BLaER1 treated with 17β-estradiol and CSF1 and Interleukin-3, amounts not matched to agents 10 nM and 100 nM (cell line): ENCODE data around the gene FPR2.
"Not testable (repeated sequence)": the region's sequence is repeated elsewhere in the genome, so short reads cannot be mapped to it uniquely, and the experiment has no call there.

ENCODE experiments used
- H3K27ac ChIP-seq, 11 experiments: shearing (Covaris generic); formaldehyde crosslinking; 2 replicates each; pipeline ENCODE4 v1.8.1; 2022
- H3K27me3 ChIP-seq, 11 experiments: shearing (Covaris generic); formaldehyde crosslinking; 2 replicates each; pipeline ENCODE4 v1.8.1; 2022
- H3K36me3 ChIP-seq, 11 experiments: shearing (Covaris generic); formaldehyde crosslinking; 2 replicates each; pipeline ENCODE4 v1.8.1; 2022
- H3K4me1 ChIP-seq, 10 experiments: shearing (Covaris generic); formaldehyde crosslinking; 2 replicates each; pipeline ENCODE4 v1.8.1; 2022
- H3K4me2 ChIP-seq, 11 experiments: shearing (Covaris generic); formaldehyde crosslinking; 2 replicates each; pipeline ENCODE4 v1.8.1; 2022
- H3K4me3 ChIP-seq, 10 experiments: shearing (Covaris generic); formaldehyde crosslinking; 2 replicates each; pipeline ENCODE4 v1.8.1; 2022
- H3K9ac ChIP-seq, 11 experiments: shearing (Covaris generic); formaldehyde crosslinking; 2 replicates each; pipeline ENCODE4 v1.8.1; 2022
- H3K9me3 ChIP-seq, 11 experiments: shearing (Covaris generic); formaldehyde crosslinking; replicated peaks in 1 of 11; 2 replicates each; pipeline ENCODE4 v1.8.1; 2022
- H4K20me1 ChIP-seq, 11 experiments: shearing (Covaris generic); formaldehyde crosslinking; 2 replicates each; pipeline ENCODE4 v1.8.1; 2022
- Cebpa-rat ChIP-seq, 11 experiments: shearing (Covaris generic); IDR thresholded peaks; 2 replicates each; pipeline ENCODE4 v1.8.1; 2022

The FPR2 gene

DNA sequence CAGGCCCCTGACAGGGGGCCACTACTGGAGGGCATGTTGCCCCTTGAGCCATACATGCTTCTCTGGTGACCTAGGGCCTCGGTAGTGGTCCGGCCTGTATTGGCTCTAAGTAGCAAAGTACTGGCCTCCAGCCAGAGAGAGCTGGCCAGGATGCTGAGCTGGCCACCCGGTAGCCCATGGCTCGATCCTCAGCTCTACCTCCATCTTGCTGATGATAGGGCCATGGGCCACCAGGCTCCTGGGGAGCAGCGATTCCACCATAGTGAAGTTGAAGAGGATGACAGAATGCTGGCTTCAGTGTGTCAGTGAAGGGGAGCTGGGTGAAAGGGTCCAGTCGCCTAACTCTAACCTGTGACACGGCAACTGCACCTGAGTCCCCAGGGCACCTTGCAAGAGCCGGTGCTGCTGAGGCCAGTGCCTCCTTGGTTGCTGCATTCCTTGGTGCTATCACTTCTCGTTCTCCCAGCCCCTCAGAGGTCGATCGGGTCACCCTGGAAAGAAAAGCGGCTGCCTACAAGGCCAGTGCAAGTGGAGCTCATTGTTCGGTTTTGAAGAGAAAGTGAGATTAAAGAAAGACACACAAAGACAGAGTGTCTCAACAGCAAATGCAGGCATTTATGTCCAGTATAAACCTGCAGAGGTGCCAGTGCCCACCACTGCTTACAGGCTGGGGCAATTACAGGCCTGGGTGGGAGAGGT is 38.9 kb downstream of the FPR2 start:
- TF ChIP-seq Cebpa-rat (IDR thresholded peaks at IDR 0.05) = no peak
- Histone ChIP-seq H3K9ac (peak overlapping the region in 4 of 11 experiments; percentile 0 to 40 (median 14); a peak in 3 of 22 replicates), H4K20me1 (no peaks in the 10 kb centered on the region), H3K4me3 (no peak overlapping the region), H3K27ac (peak overlapping the region in 7 of 11 experiments; percentile 3 to 86 (median 61); a peak in 11 of 22 replicates), H3K4me1 (peaks cover 17 to 99% (median 30%) of the 10 kb centered on the region in 10 experiments), H3K27me3 (no peaks in the 10 kb centered on the region), H3K36me3 (no peaks in the 10 kb centered on the region; a peak in 1 of 22 replicates), H3K4me2 (peak overlapping the region in 6 of 11 experiments; percentile 15 to 85 (median 65); a peak in 11 of 22 replicates), H3K9me3 (peaks cover under 1 to 60% (median 16%) of the 10 kb centered on the region in 11 experiments; a peak in 17 of 22 replicates)

DNA sequence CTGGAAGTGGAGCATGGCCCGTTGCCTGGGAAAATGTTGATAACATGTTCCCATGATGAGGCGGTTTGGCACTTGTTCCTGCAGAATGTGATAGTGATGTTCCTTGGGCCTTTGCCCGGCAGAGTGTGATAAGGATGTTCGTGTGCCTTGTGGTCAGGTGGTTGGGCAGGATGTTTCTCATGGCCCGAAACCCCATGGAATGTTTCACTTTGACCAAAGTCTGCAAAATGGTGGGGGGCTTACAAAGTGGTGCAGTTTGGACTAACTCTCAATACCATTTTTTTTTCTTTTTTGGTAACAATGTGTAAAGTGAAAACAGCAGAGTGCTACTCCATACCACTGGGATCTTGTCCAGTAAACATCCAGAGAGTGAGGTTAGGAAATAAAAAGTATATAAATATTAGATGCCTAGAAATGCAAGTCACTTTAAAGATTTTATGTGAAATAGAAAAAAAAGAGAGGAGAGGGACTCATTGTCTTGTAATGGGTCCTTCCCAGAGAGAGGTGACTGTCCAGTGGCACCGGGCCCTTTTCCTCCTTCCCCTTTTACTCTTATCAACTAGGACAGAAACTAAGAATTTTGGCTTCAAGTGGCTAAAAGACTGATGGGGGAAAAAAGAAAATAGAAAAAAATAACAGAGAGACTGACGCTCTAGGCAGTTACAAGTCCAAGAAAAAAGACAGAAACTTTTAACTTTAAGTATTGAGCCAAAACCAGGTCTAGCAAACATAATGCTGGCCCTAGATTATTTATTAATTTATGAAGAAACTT is 39.7 kb downstream of the FPR2 start:
- TF ChIP-seq Cebpa-rat (IDR thresholded peaks at IDR 0.05) = no peak
- Histone ChIP-seq H3K27ac (peak overlapping the region in 2 of 11 experiments; percentile 72 to 86; a peak in 3 of 22 replicates), H3K9ac (no peak overlapping the region), H3K36me3 (peaks cover 0 to 3% (median 0%) of the 10 kb centered on the region in 11 experiments; a peak in 1 of 22 replicates), H3K4me2 (peak overlapping the region in 4 of 11 experiments; percentile 52 to 85 (median 69); a peak in 7 of 22 replicates), H3K9me3 (peaks cover 5 to 67% (median 18%) of the 10 kb centered on the region in 11 experiments; a peak in 17 of 22 replicates), H3K27me3 (no peaks in the 10 kb centered on the region), H3K4me3 (no peak overlapping the region), H4K20me1 (no peaks in the 10 kb centered on the region), H3K4me1 (peaks cover 25 to 99% (median 37%) of the 10 kb centered on the region in 10 experiments)

DNA sequence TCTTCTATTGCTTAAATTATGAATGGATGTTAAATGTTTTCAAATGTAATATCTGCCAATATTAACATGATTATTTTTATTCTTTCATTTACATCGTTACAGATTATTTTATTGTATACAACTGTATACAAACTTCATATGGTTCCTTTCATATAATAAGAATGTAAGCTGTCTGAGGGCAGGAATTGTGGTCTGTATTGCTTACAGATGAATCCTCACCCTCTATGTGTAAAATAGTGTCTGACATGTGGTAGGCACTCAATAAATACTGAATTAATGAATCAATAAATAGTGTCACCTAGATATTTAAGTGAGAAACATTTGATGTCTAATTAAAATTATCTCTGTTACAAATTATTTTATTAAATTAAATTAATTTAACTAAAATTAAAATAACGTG is 41.8 kb downstream of the FPR2 start:
- H3K4me2 ChIP-seq = peak overlapping the region in 4 of 11 experiments; percentile 60 to 84 (median 80); a peak in 6 of 22 replicates
- H4K20me1 ChIP-seq = no peaks in the 10 kb centered on the region
- no peak for TF ChIP-seq Cebpa-rat (IDR thresholded peaks at IDR 0.05)
- peaks cover 5 to 59% (median 19%) of the 10 kb centered on the region in 11 experiments; a peak in 17 of 22 replicates for H3K9me3 ChIP-seq
- no peaks in the 10 kb centered on the region for H3K27me3 ChIP-seq
- peaks cover 0 to 7% (median 0%) of the 10 kb centered on the region in 11 experiments; a peak in 2 of 22 replicates for H3K36me3 ChIP-seq
- 0 out of 22 replicates have a peak overlapping the region, but pooled peaks of 1 of the 11 experiments have one; percentile 80 for H3K9ac ChIP-seq
- peaks cover 46 to 99% (median 58%) of the 10 kb centered on the region in 10 experiments for H3K4me1 ChIP-seq
- no peak overlapping the region for H3K4me3 ChIP-seq
- H3K27ac ChIP-seq = peak overlapping the region in 3 of 11 experiments; percentile 84 to 95 (median 92); a peak in 3 of 22 replicates

DNA sequence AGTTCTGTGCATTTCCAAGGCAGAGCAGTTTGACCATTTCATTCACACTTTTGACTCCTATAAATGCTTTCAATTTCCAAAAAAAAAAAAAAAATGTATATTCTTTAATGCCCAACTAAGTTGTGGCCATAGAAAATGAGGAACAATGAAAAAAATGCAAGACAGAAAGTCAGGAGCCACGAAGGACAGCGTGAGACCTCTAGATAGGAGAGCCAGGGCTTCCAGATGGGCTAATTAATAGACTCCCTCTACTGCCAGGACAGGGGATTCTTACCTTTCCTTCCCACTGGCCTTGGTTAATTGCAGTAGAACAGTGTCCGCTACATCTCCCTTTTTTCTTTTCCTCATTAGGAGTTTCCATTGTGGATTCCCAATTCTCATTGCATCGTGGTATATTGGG is 42.5 kb downstream of the FPR2 start:
- Histone ChIP-seq H4K20me1 (no peaks in the 10 kb centered on the region), H3K27ac (peak overlapping the region; percentile 49 to 95 (median 69)), H3K4me1 (peaks cover 53 to 99% (median 66%) of the 10 kb centered on the region in 10 experiments), H3K4me3 (peak overlapping the region in 1 of 10 experiments; percentile 7; a peak in 1 of 20 replicates), H3K9ac (peak overlapping the region in 10 of 11 experiments; percentile 4 to 80 (median 34); a peak in 13 of 22 replicates), H3K9me3 (peaks cover 5 to 53% (median 20%) of the 10 kb centered on the region in 11 experiments; a peak in 17 of 22 replicates), H3K36me3 (peaks cover 0 to 7% (median 0%) of the 10 kb centered on the region in 11 experiments; a peak in 2 of 22 replicates), H3K27me3 (no peaks in the 10 kb centered on the region), H3K4me2 (peak overlapping the region; percentile 55 to 84 (median 75))
- no peak for TF ChIP-seq Cebpa-rat (IDR thresholded peaks at IDR 0.05)

DNA sequence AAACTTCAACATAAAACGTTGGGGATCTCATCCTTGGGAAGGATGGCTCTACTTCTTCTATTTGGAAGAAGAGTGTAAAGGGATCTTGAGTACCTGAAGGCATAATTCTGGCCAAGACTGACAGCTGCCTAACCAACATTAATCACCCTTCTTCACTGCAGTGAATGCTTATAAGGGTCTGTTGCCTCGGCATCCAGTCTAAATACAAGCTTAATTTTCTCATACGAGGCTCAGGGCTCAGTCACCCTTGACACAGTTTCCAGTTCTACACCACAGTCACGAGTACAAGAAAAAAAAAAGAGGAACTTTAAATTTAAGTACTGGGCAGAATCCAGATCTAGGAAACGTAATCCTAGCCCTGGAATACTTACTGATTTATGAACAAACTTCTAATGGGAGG is 43.0 kb downstream of the FPR2 start:
- no peak for TF ChIP-seq Cebpa-rat (IDR thresholded peaks at IDR 0.05)
- H4K20me1 ChIP-seq = no peaks in the 10 kb centered on the region
- peaks cover 53 to 99% (median 66%) of the 10 kb centered on the region in 10 experiments for H3K4me1 ChIP-seq

DNA sequence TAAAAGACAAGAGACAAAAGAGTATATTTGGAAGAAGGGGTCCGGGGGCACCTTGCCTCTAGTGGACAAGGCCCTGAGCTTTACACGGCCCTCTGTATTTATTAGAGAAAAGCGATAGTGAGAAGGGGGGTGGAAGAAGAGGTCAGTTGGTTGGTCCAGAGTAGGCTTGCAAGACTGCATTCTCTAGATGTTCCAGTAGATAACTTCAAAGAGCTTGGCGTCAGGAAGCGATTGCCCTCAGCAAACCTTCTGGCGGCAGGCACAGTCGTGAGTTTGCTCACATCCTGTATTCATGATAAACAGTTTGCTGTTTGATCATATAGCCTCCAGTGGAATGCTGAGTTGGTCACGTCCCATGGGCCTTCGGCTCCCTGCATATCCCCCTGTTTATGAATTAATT is 43.8 kb downstream of the FPR2 start:
- Histone ChIP-seq H3K4me2 (peak overlapping the region; percentile 60 to 84 (median 77)), H3K9me3 (peaks cover 6 to 59% (median 13%) of the 10 kb centered on the region in 11 experiments; a peak in 20 of 22 replicates), H3K4me1 (peaks cover 53 to 100% (median 58%) of the 10 kb centered on the region in 10 experiments), H3K27ac (peak overlapping the region; percentile 61 to 95 (median 84); a peak in 21 of 22 replicates), H3K36me3 (peaks cover 0 to 12% (median 0%) of the 10 kb centered on the region in 11 experiments; a peak in 3 of 22 replicates), H3K9ac (peak overlapping the region in 7 of 11 experiments; percentile 4 to 80 (median 31); a peak in 8 of 22 replicates)
- not testable (repeated sequence) for H3K4me3 ChIP-seq, H4K20me1 ChIP-seq, H3K27me3 ChIP-seq

More for the DNA sequence above, 43.0 kb downstream of the FPR2 start:
- Histone ChIP-seq H3K36me3 (peaks cover 0 to 7% (median 0%) of the 10 kb centered on the region in 11 experiments; a peak in 2 of 22 replicates), H3K27ac (peak overlapping the region; percentile 49 to 95 (median 69)), H3K4me2 (peak overlapping the region; percentile 55 to 84 (median 75)), H3K27me3 (no peaks in the 10 kb centered on the region), H3K4me3 (peak overlapping the region in 1 of 10 experiments; percentile 7; a peak in 1 of 20 replicates), H3K9me3 (peaks cover 5 to 55% (median 18%) of the 10 kb centered on the region in 11 experiments; a peak in 16 of 22 replicates), H3K9ac (peak overlapping the region in 10 of 11 experiments; percentile 4 to 80 (median 34); a peak in 13 of 22 replicates)

DNA sequence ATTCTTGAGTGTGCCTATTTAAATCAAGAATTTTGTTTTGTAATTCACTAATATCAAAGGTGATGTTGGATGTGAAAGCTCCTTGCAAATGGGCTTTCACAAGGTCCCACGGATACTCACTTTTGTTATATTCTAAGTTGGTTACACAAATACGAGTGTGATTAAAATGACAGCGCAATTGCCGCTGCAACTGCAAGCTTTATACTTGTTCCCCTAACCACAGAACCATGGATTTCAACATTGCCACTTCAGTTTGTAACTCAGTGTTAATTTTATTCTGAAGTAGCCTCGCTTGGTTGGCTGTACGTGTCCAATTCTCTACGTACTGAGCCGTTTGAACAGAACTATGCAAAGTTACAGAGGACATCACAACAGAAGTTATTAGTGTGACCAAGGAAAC is 44.4 kb downstream of the FPR2 start:
- H3K27ac ChIP-seq = peak overlapping the region; percentile 61 to 95 (median 84); a peak in 21 of 22 replicates
- not testable (repeated sequence) for H3K27me3 ChIP-seq, H3K4me3 ChIP-seq, H4K20me1 ChIP-seq
- peaks cover 0 to 18% (median 2%) of the 10 kb centered on the region in 11 experiments; a peak in 6 of 22 replicates for H3K36me3 ChIP-seq
- H3K4me1 ChIP-seq = peaks cover 53 to 100% (median 57%) of the 10 kb centered on the region in 10 experiments
- H3K9ac ChIP-seq = peak overlapping the region in 4 of 11 experiments; percentile 4 to 37 (median 22); a peak in 5 of 22 replicates
- TF ChIP-seq Cebpa-rat (IDR thresholded peaks at IDR 0.05) = 0 out of 22 replicates have a peak, but pooled peaks of 1 of the 11 experiments have one; percentile 7
- H3K9me3 ChIP-seq = peaks cover 9 to 59% (median 13%) of the 10 kb centered on the region in 11 experiments; a peak in 21 of 22 replicates
- peak overlapping the region; percentile 60 to 84 (median 77) for H3K4me2 ChIP-seq

DNA sequence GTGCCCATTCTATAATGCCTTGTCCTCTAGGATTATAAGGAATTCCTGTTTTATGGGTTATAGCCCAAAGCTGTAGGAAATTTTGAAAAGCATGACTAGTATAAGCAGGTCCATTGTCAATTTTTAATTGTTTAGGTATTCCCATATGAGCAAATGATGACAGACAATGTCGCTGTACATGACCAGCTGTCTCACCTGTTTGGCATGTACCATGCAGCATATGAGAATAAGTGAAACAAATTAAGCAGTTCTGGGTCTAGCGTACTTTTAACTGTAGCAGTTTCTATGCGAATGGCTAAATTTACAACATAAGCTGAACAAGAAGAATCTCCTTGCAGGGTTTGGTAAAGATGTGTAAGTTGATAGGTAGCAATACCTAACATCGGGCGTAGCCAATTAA is 45.6 kb downstream of the FPR2 start:
- Histone ChIP-seq H3K9ac (peak overlapping the region in 9 of 11 experiments; percentile 4 to 71 (median 53); a peak in 13 of 22 replicates), H3K4me1 (peaks cover 53 to 99% (median 59%) of the 10 kb centered on the region in 10 experiments), H3K36me3 (peaks cover 0 to 18% (median 10%) of the 10 kb centered on the region in 11 experiments; a peak in 13 of 22 replicates), H3K4me2 (peak overlapping the region; percentile 60 to 84 (median 77)), H3K27ac (peak overlapping the region; percentile 34 to 95 (median 78); a peak in 21 of 22 replicates), H3K9me3 (peaks cover 12 to 63% (median 25%) of the 10 kb centered on the region in 11 experiments; a peak in 21 of 22 replicates)
- H4K20me1 ChIP-seq, H3K27me3 ChIP-seq, H3K4me3 ChIP-seq: not testable (repeated sequence)
